Raji (cell line): ENCODE measurements around the gene GAMT.

ENCODE experiments used
- POLR2A ChIP-seq: IDR thresholded peaks from 2 replicates; pipeline ENCODE4 v1.6.1; 2011; ENCODE audit warnings: low read depth, low read length, control low read depth; ENCODE audit not compliant: insufficient read depth

Gene GAMT

GRCh38 chr19:1373534-1374249, 27.6 kb downstream of the GAMT start:
- no peak for TF ChIP-seq POLR2A

GRCh38 chr19:1373042-1373533, 28.3 kb downstream of the GAMT start:
- TF ChIP-seq POLR2A: no peak

- no peak for TF ChIP-seq POLR2A
Measured at GRCh38 chr19:1370579-1371361, 30.6 kb downstream of the GAMT start.

- no peak for TF ChIP-seq POLR2A
Measured at GRCh38 chr19:1369214-1369805, 32.0 kb downstream of the GAMT start.

- TF ChIP-seq POLR2A: no peak
Measured at GRCh38 chr19:1366899-1367870, 34.2 kb downstream of the GAMT start.

- TF ChIP-seq POLR2A: no peak
Measured at GRCh38 chr19:1366296-1366695, 35.0 kb downstream of the GAMT start.

GRCh38 chr19:1365319-1366269, 35.7 kb downstream of the GAMT start:
- no peak for TF ChIP-seq POLR2A

GRCh38 chr19:1364070-1364704, 37.2 kb downstream of the GAMT start:
- TF ChIP-seq POLR2A: no peak

- no peak for TF ChIP-seq POLR2A
Measured at GRCh38 chr19:1363599-1363998, 37.7 kb downstream of the GAMT start.

GRCh38 chr19:1362387-1363257, 38.7 kb downstream of the GAMT start:
- no peak for TF ChIP-seq POLR2A

- no peak for TF ChIP-seq POLR2A
Measured at GRCh38 chr19:1361601-1362386, 39.5 kb downstream of the GAMT start.

GRCh38 chr19:1360818-1361461, 40.4 kb downstream of the GAMT start:
- TF ChIP-seq POLR2A: no peak
